Endodermal cell (in vitro differentiated cells): Measurements from ENCODE around the gene DNMT3A. TPM values are rescaled to one million over a fixed set of nuclear protein-coding genes. Genes with fewer than 3 reads are reported as not detected.

Experiments
- DNase-seq: peaks from one replicate; pipeline ENCODE4 v3.0.0-alpha.2; 2017
- H3K27ac ChIP-seq: 2 replicates; pipeline ENCODE4 v1.5.1; 2013; ENCODE audit warnings: mild to moderate bottlenecking, low read depth, low read length, moderate library complexity
- H3K27me3 ChIP-seq: 2 replicates; pipeline ENCODE4 v1.6.1; 2013; ENCODE audit warnings: mild to moderate bottlenecking, low read length, moderate library complexity; ENCODE audit not compliant: insufficient read depth, control insufficient read depth, poor library complexity, severe bottlenecking
- H3K36me3 ChIP-seq: 2 replicates; pipeline ENCODE4 v1.7.0; 2013; ENCODE audit warnings: mild to moderate bottlenecking, low read length, moderate library complexity; ENCODE audit not compliant: control insufficient read depth, insufficient read depth
- H3K4me1 ChIP-seq: one replicate; pipeline ENCODE4 v1.7.0; 2013; ENCODE audit warnings: low read length; ENCODE audit not compliant: control insufficient read depth, insufficient read depth
- H3K4me3 ChIP-seq: 2 replicates; pipeline ENCODE4 v1.5.1; 2013; ENCODE audit warnings: mild to moderate bottlenecking, low read length, moderate library complexity
- H3K9ac ChIP-seq: 2 replicates; pipeline ENCODE4 v1.6.1; 2013; ENCODE audit warnings: mild to moderate bottlenecking, low read length, moderate library complexity; ENCODE audit not compliant: poor library complexity, severe bottlenecking; ENCODE audit errors: extremely low read depth
- H3K9me3 ChIP-seq: 2 replicates; pipeline ENCODE4 v1.6.1; 2013; ENCODE audit warnings: mild to moderate bottlenecking, low read length, moderate library complexity; ENCODE audit not compliant: control insufficient read depth
- H3K27ac Mint-ChIP-seq: 2 replicates; pipeline ENCODE4 v1.8.0; 2020; ENCODE audit warnings: mixed read lengths
- H3K27me3 Mint-ChIP-seq: 2 replicates; pipeline ENCODE4 v1.8.0; 2021; ENCODE audit warnings: mild to moderate bottlenecking, mixed read lengths; ENCODE audit not compliant: insufficient read depth
- H3K36me3 Mint-ChIP-seq: 2 replicates; pipeline ENCODE4 v1.8.0; 2020; ENCODE audit warnings: low read depth, mixed read lengths
- H3K4me1 Mint-ChIP-seq: 2 replicates; pipeline ENCODE4 v1.8.0; 2020; ENCODE audit warnings: mixed read lengths
- H3K4me3 Mint-ChIP-seq: 2 replicates; pipeline ENCODE4 v1.8.0; 2020; ENCODE audit warnings: mild to moderate bottlenecking, moderate library complexity, mixed read lengths
- H3K9me3 Mint-ChIP-seq: 2 replicates; pipeline ENCODE4 v1.8.0; 2020; ENCODE audit warnings: mild to moderate bottlenecking, mixed read lengths
- CTCF ChIP-seq: fragments of 200-600 bp; sonication (generic); conservative IDR thresholded peaks from 2 replicates; pipeline ENCODE4 v1.5.0; 2021; ENCODE audit warnings: antibody characterized with exemption, mild to moderate bottlenecking
- WGBS, 2 experiments: methylation state at CpG; one replicate each; pipeline versions ENCODE4 v1.1.5 to v1.1.7; 2013; ENCODE audit warnings: missing lambda C conversion rate in 2 of 2, mixed read lengths in 1 of 2; ENCODE audit not compliant: insufficient coverage in 1 of 2, insufficient read length in 1 of 2; 5-methylcytosine and 5-hydroxymethylcytosine counted together
- total RNA-seq, 2 donors: library from RNA; stranded (reverse); fragmentation: NEBNext Ultra II Directional in 1 of 2; extraction: Animal tissue kit (Norgen Biotek cat#: 25700) in 1 of 2; gene quantifications; 2 replicates in 1 of 2; 3 replicates in 1 of 2; pipeline ENCODE4 v1.2.1, GENCODE V29; 2021

DNMT3A gene
- total RNA-seq, 2 donors from 2014 or later: 124 to 139 TPM

DNA sequence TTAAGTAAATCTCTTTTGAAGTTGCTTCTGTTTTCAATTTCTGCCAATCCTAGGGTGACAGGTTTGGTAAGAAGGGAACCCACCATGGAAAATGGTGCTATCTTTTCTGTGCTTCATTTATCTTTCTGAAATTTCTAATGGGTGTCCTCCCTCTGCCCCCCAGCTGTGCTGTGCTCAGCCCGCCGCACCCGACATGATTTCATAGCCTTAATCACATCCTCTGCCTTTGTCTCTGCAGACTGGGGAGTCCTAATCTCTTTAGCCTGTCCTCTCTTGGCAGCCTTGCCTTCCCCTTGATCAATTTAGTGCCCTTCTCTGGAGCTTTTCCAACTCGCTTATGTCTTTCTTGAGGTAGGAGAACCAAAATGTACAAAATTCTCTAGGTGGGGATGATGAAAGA, 49.3 kb downstream of the DNMT3A start:
- 87 to 88% methylated on average over 4 of the region's 4 CpGs for WGBS, 2 experiments
- no peak for DNase-seq
- Mint-ChIP-seq H3K27me3 (no peaks in the 10 kb centered on the region), H3K9me3 (no peaks in the 10 kb centered on the region), H3K36me3 (no peaks in the 10 kb centered on the region), H3K4me1 (peaks cover 16% of the 10 kb centered on the region), H3K27ac (no peak overlapping the region), H3K4me3 (no peak overlapping the region)
- Histone ChIP-seq H3K36me3 (no peaks in the 10 kb centered on the region), H3K9ac (no peak overlapping the region), H3K9me3 (no peaks in the 10 kb centered on the region), H3K27ac (no peak overlapping the region), H3K27me3 (no peaks in the 10 kb centered on the region), H3K4me3 (no peak overlapping the region), H3K4me1 (no peaks in the 10 kb centered on the region)
- TF ChIP-seq CTCF: no peak

DNA sequence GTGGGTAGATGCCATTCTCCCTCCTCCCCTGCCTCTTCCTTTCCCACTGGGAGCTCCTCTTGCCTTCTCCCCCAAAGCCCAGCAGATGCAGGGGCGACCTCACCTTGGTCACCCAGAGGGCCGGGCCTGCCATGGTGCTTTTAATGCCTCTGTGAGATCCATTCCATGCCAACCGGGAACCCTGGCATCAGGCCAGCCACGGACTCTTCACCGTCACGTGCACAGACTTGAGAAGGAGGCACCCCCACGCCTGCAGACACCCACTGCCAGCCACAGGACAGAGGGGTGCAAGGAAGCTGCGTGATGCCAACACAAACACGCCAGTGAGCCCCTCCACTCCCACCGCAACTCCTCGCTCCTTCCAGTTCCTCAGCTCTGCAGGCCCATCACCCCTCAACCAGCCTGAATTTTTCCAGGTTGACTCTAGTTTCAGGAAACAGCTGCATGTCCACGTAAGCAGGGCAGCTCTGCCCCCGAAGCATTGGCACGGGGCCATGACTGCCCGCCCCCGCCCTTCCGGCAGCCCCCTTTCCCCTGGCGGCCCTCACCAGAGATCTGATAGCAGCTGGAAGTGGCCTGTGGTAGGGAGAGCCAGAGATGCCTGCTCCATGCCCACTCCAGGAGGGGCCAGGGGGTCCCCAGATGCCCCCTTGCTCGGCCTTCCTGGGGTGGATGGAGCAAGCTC, 50.8 kb downstream of the DNMT3A start:
- no peaks in the 10 kb centered on the region for H3K9me3 Mint-ChIP-seq

DNA sequence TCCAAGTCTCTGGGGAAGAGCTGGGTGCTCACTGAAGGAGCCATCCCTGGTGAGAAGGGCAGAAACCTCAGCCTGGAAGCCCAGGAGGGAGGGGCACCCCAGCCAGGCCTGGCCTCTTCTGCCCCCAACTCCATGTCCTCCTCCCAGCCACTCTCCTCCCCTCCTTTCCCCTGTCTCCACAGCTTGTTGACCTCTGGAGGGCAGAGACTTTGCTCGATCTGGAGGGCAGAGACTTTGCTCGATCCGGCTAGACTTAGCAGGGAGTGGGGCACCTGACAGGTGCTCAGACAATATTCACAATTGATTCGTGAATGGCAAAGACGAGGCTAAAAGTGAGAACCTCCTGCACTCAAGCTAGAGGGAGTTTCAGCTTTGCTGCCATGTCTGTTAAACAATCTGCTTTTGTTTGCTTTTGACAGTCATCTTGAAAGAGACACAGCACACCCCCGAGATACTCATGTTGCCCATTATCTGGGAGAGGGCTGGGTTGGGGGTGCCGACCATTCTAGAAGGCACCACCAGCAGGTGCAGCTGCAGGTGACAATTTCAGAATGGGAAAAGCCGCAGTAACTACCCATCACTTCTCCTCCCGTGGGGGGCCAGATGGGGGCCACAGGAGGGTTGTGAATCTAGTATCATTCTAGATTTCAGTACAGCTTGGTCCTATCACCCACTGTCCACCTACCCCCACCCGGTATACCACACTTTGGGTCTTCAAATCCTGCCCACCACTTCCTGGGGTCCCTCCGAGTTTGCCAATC, 54.8 kb downstream of the DNMT3A start:
- no peaks in the 10 kb centered on the region for H3K27me3 Mint-ChIP-seq
- no peaks in the 10 kb centered on the region for H3K9me3 ChIP-seq
- H3K27ac ChIP-seq: no peak overlapping the region
- no peaks in the 10 kb centered on the region for H3K36me3 Mint-ChIP-seq
- H3K4me3 ChIP-seq: no peak overlapping the region
- no peaks in the 10 kb centered on the region for H3K27me3 ChIP-seq
- peaks cover 3% of the 10 kb centered on the region for H3K4me1 Mint-ChIP-seq
- no peak overlapping the region for H3K9ac ChIP-seq
- H3K4me1 ChIP-seq: no peaks in the 10 kb centered on the region
- H3K36me3 ChIP-seq: no peaks in the 10 kb centered on the region
- TF ChIP-seq CTCF: no peak
- no peaks in the 10 kb centered on the region for H3K9me3 Mint-ChIP-seq
- H3K27ac Mint-ChIP-seq: no peak overlapping the region
- 74 to 87% methylated on average over 8 to 11 of the region's 11 CpGs for WGBS, 2 experiments
- DNase-seq: no peak
- no peak overlapping the region for H3K4me3 Mint-ChIP-seq

More for the DNA sequence above, 50.8 kb downstream of the DNMT3A start:
- H3K4me1 Mint-ChIP-seq: peaks cover 18% of the 10 kb centered on the region
- no peak overlapping the region for H3K27ac ChIP-seq
- 95 to 96% methylated on average over 16 to 19 of the region's 19 CpGs for WGBS, 2 experiments
- no peak overlapping the region for H3K27ac Mint-ChIP-seq
- H3K4me3 Mint-ChIP-seq: no peak overlapping the region
- no peaks in the 10 kb centered on the region for H3K36me3 Mint-ChIP-seq
- no peaks in the 10 kb centered on the region for H3K27me3 ChIP-seq
- no peak for DNase-seq
- TF ChIP-seq CTCF: no peak
- H3K4me1 ChIP-seq: no peaks in the 10 kb centered on the region
- no peaks in the 10 kb centered on the region for H3K9me3 ChIP-seq
- H3K27me3 Mint-ChIP-seq: no peaks in the 10 kb centered on the region
- no peak overlapping the region for H3K9ac ChIP-seq
- H3K4me3 ChIP-seq: no peak overlapping the region
- no peaks in the 10 kb centered on the region for H3K36me3 ChIP-seq
